ENCODE data around the gene EIF4E1B.

The EIF4E1B gene

DNA sequence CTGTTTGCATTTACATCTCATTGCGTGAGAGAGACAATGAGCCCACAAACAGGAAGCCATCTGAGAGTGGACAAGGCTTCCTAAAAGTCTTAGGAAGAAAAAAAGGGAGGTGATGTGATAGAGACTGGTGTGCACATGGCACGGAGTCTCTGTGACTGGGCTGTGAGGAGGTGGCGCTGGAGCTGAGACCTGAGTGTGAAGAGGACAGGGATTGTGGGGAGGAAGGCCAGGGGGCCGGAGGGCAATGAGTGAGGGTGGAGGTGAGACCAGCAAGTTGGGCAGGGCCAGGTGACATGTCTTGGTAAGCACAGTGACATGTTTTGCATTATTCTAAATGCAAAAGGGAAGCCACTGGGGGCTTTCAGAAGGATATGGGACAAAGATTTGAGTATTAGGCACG is 61.9 kb downstream of the EIF4E1B start:
- no peak for DNase-seq (ENCODE audit: low read depth)

DNA sequence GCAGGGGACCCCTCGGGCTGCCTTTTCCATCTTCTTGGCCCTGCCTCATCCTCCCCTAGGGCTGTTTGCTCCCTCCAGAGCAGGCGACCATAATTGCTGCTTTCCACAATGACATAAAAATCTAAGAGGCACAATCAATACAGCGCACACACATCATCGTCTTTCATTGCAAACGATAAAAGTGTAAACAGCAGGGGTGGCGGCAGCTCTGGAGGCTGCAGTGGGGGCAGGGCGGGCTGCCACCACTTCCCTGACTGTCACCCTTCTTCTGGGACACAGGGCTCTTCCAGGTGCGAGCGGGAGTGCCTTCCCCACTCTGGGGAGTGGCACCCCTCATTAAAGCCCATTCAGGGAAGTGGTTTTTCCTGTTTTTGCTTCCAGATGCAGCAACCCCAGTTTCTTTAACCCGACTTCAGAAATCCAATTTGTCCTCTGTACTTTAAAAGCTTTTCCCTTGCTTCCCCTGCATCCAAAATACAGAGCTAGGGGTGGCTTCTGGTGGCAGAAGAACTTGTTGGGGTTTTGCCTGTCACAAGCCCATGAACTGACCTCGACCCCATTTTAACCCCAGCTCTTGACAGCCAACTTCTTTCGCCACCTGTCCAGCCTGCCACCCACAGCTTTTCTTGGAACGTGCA is 62.5 kb downstream of the EIF4E1B start:
- DNase-seq (ENCODE audit: low read depth), result no peak

DNA sequence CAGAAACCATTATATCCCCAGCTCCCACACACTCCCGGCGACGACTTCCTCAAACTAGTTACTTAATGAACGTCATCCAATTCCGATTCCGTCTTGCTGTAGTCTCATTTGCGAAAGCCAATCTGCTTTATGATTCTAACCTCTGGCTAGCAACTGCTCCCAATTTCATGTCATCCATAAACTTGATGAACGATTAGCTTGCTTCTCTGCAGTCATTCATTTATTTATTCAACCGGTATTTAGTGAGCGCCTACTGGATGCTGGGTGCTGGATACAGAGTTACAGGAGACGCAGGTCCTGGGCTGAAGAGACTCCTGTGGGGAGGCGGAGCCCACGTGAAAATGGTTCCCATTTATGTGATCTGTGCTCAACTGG is 63.0 kb downstream of the EIF4E1B start:
- DNase-seq (ENCODE audit: low read depth), result no peak

DNA sequence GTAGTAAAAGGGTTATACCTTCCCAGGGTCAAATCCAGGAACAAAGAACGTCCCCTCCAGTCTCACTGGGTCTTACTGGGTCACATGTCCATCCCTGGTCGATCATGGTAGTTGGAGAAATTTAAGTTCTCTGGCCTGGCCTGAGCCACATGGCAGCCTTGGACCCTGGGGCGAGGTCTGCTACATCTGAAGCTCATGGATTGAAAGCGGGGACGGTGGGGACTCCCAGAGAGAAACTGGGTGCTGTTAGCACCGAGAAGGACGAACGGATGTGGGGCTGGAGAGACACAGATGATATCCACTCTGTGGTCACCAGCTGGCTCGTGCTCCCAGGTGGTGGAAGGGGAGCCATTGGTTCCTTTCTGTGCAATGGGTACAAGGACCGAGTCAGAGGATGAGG is 63.7 kb downstream of the EIF4E1B start:
- DNase-seq (ENCODE audit: low read depth), result no peak

DNA sequence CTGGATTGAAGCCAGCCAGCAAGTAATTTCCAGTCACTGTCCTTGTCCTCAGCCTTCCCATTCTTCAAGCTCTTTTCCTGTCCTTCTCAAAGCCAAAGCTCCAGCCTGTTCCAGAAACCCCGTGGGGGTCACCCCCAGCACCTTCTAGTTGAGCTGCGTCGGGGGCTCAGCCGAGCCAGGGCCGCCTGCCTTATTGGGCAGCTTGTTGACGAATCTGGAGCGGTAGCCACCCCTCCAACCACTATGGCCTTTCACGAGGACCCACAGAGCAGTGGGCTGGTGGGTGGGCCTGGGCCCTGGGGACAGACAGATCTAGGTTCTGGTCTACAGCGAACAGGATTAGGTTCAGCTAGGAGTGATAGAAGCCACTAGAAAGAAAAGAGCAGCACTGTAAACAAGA is 64.2 kb downstream of the EIF4E1B start:
- no peak for DNase-seq (ENCODE audit: low read depth)

DNA sequence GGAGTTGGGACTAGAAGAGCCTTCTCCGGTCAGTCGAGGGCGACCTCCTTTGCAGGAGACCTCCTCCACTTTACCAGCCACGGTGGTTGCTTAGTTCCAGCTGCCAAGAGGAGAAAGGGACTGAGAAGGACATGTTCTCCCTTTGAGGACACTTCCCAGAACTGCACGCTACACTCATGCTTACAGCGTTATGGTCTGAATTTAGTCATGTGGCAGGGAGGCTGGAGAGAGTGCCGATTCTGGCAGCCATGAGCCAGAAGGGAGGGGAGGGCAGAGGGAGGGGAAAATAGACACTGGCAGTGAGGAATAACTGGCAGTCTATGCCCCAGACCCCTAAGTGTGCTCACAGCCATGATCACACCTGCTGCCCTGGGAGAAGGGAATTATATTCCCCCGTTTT is 64.6 kb downstream of the EIF4E1B start:
- no peak for DNase-seq (ENCODE audit: low read depth)
